Vagina (tissue), 2 donors: ENCODE data around the gene MAVS. TPM values are rescaled to one million over a fixed set of nuclear protein-coding genes. Genes with fewer than 3 reads are reported as not detected.
"Not testable (repeated sequence)": the region's sequence is repeated elsewhere in the genome, so short reads cannot be mapped to it uniquely, and the experiment has no call there.

Source experiments
- DNase-seq, 2 donors: peaks; one replicate each; pipeline ENCODE4 v3.0.0-alpha.2; 2017; ENCODE audit errors: extremely low spot score in 2 of 2
- H3K27ac ChIP-seq: fragments of 200-600 bp; sonication (generic); one replicate; pipeline ENCODE4 v1.5.1; 2019
- H3K27me3 ChIP-seq: fragments of 200-600 bp; sonication (generic); one replicate; pipeline ENCODE4 v1.5.1; 2019
- H3K36me3 ChIP-seq, 2 donors: fragments of 200-600 bp; sonication (generic); one replicate each; pipeline ENCODE4 v1.5.1; 2017 to 2019
- H3K4me1 ChIP-seq: fragments of 200-600 bp; sonication (generic); one replicate; pipeline ENCODE4 v1.5.1; 2019
- H3K4me3 ChIP-seq, 2 donors: fragments of 200-600 bp; sonication (generic); 1 replicate in 1 of 2; 2 replicates in 1 of 2; pipeline ENCODE4 v1.5.1; 2016 to 2019
- H3K9me3 ChIP-seq: fragments of 200-600 bp; sonication (generic); one replicate; pipeline ENCODE4 v1.5.1; 2019
- POLR2A ChIP-seq, 2 donors: fragments of 450-650 bp; IDR thresholded peaks; one replicate each; pipeline ENCODE4 v1.6.1; 2017; ENCODE audit warnings: antibody characterized with exemption in 2 of 2, mild to moderate bottlenecking in 2 of 2, moderate library complexity in 2 of 2
- POLR2AphosphoS5 ChIP-seq, 2 donors: sonication (generic); formaldehyde crosslinking; IDR thresholded peaks; one replicate each; pipeline ENCODE4 v1.9.0; 2017; ENCODE audit warnings: antibody characterized with exemption in 2 of 2, mild to moderate bottlenecking in 2 of 2, low read depth in 1 of 2; ENCODE audit not compliant: insufficient read depth in 1 of 2
- intact Hi-C: fragments of 100-400 bp; cut with DNase I; formaldehyde crosslinking; loops from one replicate; pipeline ENCODE4 v1.15.1; 2023
- total RNA-seq: library from RNA; depleted of rRNA; stranded (reverse); fragments of >200 nt; gene quantifications from one replicate; pipeline ENCODE4 v1.2.3, GENCODE V29; 2016
- TF ChIP-seq, protein P1 (sequence below), 3 experiments: fragments of 450-650 bp in 2 of 3; fragments of 200-600 bp in 1 of 3; sonication (generic) in 1 of 3; IDR thresholded peaks; one replicate each; pipeline ENCODE4 v1.5.1; 2017 to 2019; ENCODE audit warnings: antibody characterized with exemption in 3 of 3, mild to moderate bottlenecking in 2 of 3, moderate library complexity in 2 of 3

MAVS gene
- total RNA-seq, 1 donor from 2014 or later: 22.1 TPM

DNA sequence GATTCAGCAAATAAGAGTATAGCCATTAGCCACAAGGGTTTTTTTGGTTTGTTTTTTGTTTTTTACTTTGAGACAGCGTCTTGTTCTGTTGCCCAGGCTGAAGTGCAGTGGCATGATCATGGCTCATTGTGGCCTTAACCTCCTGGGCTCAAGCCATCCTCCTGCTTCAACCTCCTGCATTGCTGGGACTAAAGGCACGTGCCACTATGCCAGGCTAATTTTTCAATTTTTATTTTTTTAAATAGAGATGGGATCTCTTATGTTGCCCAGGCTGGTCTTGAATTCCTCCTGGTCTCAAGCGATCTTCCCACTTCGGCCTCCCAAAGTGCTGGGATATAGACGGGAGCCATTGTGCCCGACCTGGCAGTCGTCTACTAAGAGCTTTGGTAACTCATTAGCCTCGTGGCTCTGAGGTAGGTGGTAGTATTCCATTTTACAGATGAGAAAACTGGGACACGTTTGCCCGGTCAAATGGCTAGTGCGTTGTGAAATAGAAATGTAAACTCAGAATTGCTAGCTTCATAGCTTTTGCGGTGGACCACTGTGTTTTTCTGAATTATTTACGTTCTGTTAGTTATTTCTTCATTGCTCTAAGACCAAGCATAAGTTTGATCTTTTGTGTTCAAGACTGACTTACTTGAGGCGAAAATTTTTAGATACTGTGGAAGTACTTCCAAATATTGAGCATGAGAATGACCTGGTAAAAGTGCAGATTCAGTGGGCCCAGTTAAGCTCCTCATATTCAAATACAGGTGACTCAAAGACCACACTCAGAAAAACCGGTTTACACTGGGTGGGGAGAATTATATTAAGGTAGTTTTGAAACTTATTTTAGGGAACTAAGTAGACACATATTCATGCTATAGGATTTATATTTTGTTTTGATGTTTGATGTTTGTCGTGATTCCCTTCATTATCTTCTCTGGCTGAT is 44.6 kb downstream of the MAVS start:
- intact Hi-C loops: no loop called here
- no peak for DNase-seq
- H3K27me3 ChIP-seq: no peaks in the 10 kb centered on the region
- peaks cover 69% of the 10 kb centered on the region for H3K4me1 ChIP-seq
- H3K9me3 ChIP-seq: no peaks in the 10 kb centered on the region
- peak overlapping the region; percentile 98 for H3K27ac ChIP-seq
- no peak for TF ChIP-seq POLR2A (IDR thresholded peaks at IDR 0.05)
- TF ChIP-seq POLR2AphosphoS5 (IDR thresholded peaks at IDR 0.05; ENCODE audit: insufficient read depth in 1 of 2, low read depth in 1 of 2): peak in 1 of 2 donors; percentile 18
- TF ChIP-seq, protein P1, sequence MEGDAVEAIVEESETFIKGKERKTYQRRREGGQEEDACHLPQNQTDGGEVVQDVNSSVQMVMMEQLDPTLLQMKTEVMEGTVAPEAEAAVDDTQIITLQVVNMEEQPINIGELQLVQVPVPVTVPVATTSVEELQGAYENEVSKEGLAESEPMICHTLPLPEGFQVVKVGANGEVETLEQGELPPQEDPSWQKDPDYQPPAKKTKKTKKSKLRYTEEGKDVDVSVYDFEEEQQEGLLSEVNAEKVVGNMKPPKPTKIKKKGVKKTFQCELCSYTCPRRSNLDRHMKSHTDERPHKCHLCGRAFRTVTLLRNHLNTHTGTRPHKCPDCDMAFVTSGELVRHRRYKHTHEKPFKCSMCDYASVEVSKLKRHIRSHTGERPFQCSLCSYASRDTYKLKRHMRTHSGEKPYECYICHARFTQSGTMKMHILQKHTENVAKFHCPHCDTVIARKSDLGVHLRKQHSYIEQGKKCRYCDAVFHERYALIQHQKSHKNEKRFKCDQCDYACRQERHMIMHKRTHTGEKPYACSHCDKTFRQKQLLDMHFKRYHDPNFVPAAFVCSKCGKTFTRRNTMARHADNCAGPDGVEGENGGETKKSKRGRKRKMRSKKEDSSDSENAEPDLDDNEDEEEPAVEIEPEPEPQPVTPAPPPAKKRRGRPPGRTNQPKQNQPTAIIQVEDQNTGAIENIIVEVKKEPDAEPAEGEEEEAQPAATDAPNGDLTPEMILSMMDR (IDR thresholded peaks at IDR 0.05): no peak
- no peaks in the 10 kb centered on the region for H3K36me3 ChIP-seq
- peak overlapping the region; percentile 72 to 100 for H3K4me3 ChIP-seq

GRCh38 chr20:3894796-3895195 is 48.2 kb downstream of the MAVS start:
- no peak for TF ChIP-seq POLR2AphosphoS5 (IDR thresholded peaks at IDR 0.05; ENCODE audit: insufficient read depth in 1 of 2, low read depth in 1 of 2)
- TF ChIP-seq, protein P1 (IDR thresholded peaks at IDR 0.05): no peak
- no peak for TF ChIP-seq POLR2A (IDR thresholded peaks at IDR 0.05)
- no peak overlapping the region for H3K27ac ChIP-seq
- no peak for DNase-seq
- intact Hi-C loops: no loop called here
- no peaks in the 10 kb centered on the region for H3K36me3 ChIP-seq
- H3K27me3 ChIP-seq: no peaks in the 10 kb centered on the region
- H3K4me3 ChIP-seq: no peak overlapping the region
- no peaks in the 10 kb centered on the region for H3K9me3 ChIP-seq
- H3K4me1 ChIP-seq: peaks cover 95% of the 10 kb centered on the region

GRCh38 chr20:3896302-3896701 is 49.7 kb downstream of the MAVS start:
- peaks cover 99% of the 10 kb centered on the region for H3K4me1 ChIP-seq
- TF ChIP-seq POLR2AphosphoS5 (IDR thresholded peaks at IDR 0.05; ENCODE audit: insufficient read depth in 1 of 2, low read depth in 1 of 2): no peak
- TF ChIP-seq POLR2A (IDR thresholded peaks at IDR 0.05): no peak
- TF ChIP-seq, protein P1 (IDR thresholded peaks at IDR 0.05): no peak
- intact Hi-C loops: no loop called here
- peak overlapping the region in 1 of 2 donors; percentile 8 for H3K4me3 ChIP-seq
- no peaks in the 10 kb centered on the region for H3K27me3 ChIP-seq
- no peaks in the 10 kb centered on the region for H3K9me3 ChIP-seq
- H3K27ac ChIP-seq: no peak overlapping the region
- no peaks in the 10 kb centered on the region for H3K36me3 ChIP-seq
- no peak for DNase-seq

DNA sequence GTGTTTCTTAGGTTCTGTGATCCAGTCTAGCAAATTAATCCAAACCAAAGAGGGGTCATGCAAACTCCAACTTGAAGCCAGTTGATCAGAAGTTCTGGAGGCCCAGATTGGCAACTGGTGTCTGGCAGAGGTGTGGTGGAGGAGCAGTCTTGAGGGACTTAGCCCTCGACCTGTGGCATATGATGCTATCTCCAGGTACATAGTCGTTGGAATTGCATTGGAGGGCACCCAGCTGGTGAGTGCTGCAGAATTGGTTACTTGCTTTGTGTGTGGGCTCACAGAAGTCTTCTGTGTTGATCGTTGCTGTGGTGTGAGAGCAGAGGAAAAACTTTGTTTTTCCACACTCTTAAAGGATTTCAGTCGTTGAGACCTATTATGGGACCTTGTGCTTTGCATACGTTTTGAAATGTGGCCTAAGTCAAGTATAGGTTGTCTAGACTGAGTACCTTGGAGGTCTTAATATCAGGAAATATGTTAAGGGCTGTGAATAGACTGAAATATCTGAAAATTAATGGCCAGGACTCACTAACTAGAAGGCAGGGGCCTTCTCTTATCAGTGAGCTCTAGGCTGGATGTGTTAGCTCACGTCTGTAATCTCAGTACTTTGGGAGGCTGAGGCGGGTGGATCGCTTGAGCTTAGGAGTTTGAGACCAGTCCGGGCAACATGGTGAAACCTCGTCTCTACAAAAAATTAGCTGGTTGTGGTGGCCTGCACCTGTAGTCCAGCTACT is 50.4 kb downstream of the MAVS start:
- Histone ChIP-seq H3K9me3 (no peaks in the 10 kb centered on the region), H3K36me3 (no peaks in the 10 kb centered on the region), H3K4me3 (peak overlapping the region in 1 of 2 donors; percentile 8), H3K4me1 (peaks cover 99% of the 10 kb centered on the region), H3K27me3 (no peaks in the 10 kb centered on the region), H3K27ac (no peak overlapping the region)
- intact Hi-C loops: no loop called here
- no peak for DNase-seq
- TF ChIP-seq POLR2AphosphoS5 (IDR thresholded peaks at IDR 0.05; ENCODE audit: insufficient read depth in 1 of 2, low read depth in 1 of 2) (no peak), POLR2A (IDR thresholded peaks at IDR 0.05) (no peak)
- TF ChIP-seq, protein P1 (IDR thresholded peaks at IDR 0.05): no peak

DNA sequence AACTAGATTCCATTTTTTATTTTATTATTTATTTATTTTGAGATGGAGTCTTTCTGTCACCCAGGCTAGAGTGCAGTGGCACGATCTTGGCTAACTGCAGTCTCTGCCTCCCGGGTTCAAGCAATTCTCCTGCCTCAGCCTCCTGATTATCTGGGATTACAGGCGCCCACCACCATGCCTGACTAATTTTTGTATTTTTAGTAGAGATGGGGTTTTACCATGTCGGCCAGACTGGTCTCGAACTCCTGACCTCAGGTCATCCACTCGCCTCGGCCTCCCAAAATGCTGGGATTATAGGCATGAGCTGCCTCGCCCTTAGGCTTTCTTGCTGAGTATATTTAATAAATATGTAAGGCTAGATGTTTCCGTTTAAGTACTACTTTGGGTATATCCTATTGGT is 51.5 kb downstream of the MAVS start:
- H3K27me3 ChIP-seq, H3K4me3 ChIP-seq, H3K36me3 ChIP-seq, intact Hi-C loops, DNase-seq, H3K9me3 ChIP-seq, H3K27ac ChIP-seq: not testable (repeated sequence)
- H3K4me1 ChIP-seq: peaks cover 98% of the 10 kb centered on the region
